ENCODE data around the gene GRM8. TPM values are rescaled to one million over a fixed set of nuclear protein-coding genes. Genes with fewer than 3 reads are reported as not detected.

The GRM8 gene
- total RNA-seq, 6 experiments from 2014 or later, result not detected

GRCh38 chr7:127018889-127019288 lies 233.9 kb downstream of the GRM8 start:
- H3K27me3 Mint-ChIP-seq (ENCODE audit: insufficient read depth), result no peaks in the 10 kb centered on the region
- H3K27ac Mint-ChIP-seq, result no peak overlapping the region
- no peaks in the 10 kb centered on the region for H3K36me3 Mint-ChIP-seq (ENCODE audit: low read depth)
- H3K4me1 Mint-ChIP-seq (ENCODE audit: low read depth), result no peaks in the 10 kb centered on the region
- no peak for DNase-seq
- no peak overlapping the region for H3K4me3 Mint-ChIP-seq
- TF ChIP-seq, protein P1, sequence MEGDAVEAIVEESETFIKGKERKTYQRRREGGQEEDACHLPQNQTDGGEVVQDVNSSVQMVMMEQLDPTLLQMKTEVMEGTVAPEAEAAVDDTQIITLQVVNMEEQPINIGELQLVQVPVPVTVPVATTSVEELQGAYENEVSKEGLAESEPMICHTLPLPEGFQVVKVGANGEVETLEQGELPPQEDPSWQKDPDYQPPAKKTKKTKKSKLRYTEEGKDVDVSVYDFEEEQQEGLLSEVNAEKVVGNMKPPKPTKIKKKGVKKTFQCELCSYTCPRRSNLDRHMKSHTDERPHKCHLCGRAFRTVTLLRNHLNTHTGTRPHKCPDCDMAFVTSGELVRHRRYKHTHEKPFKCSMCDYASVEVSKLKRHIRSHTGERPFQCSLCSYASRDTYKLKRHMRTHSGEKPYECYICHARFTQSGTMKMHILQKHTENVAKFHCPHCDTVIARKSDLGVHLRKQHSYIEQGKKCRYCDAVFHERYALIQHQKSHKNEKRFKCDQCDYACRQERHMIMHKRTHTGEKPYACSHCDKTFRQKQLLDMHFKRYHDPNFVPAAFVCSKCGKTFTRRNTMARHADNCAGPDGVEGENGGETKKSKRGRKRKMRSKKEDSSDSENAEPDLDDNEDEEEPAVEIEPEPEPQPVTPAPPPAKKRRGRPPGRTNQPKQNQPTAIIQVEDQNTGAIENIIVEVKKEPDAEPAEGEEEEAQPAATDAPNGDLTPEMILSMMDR (IDR thresholded peaks at IDR 0.05), result no peak
- H3K9me3 Mint-ChIP-seq, result peaks cover 34% of the 10 kb centered on the region

GRCh38 chr7:127017196-127017595 lies 235.5 kb downstream of the GRM8 start:
- DNase-seq, result no peak
- no peak overlapping the region for H3K4me3 Mint-ChIP-seq
- H3K4me1 Mint-ChIP-seq (ENCODE audit: low read depth), result no peaks in the 10 kb centered on the region
- H3K9me3 Mint-ChIP-seq, result peaks cover 34% of the 10 kb centered on the region
- no peaks in the 10 kb centered on the region for H3K27me3 Mint-ChIP-seq (ENCODE audit: insufficient read depth)
- TF ChIP-seq, protein P1 (IDR thresholded peaks at IDR 0.05), result no peak
- H3K27ac Mint-ChIP-seq, result no peak overlapping the region
- no peaks in the 10 kb centered on the region for H3K36me3 Mint-ChIP-seq (ENCODE audit: low read depth)

DNA sequence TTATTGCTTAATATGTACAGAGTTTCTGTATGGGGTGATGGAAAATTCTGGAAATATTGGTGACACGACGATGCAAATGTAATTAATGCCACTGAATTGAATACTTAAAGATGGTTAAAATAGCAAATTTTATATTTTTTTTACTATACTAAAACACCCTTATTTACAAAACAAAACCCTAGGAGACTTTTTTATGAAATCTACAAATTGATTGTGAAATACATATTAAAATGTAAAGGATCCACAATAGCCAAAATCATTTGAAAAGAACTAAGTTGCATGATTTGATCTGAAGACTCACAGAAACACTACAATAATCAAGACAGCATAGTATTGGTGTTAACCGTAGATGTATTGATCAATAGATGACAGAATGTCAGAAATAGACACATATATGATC lies 252.0 kb downstream of the GRM8 start:
- H3K27me3 Mint-ChIP-seq (ENCODE audit: insufficient read depth), result no peaks in the 10 kb centered on the region
- no peaks in the 10 kb centered on the region for H3K36me3 Mint-ChIP-seq (ENCODE audit: low read depth)
- no peak overlapping the region for H3K27ac Mint-ChIP-seq
- H3K9me3 Mint-ChIP-seq, result peaks cover 29% of the 10 kb centered on the region
- H3K4me1 Mint-ChIP-seq (ENCODE audit: low read depth), result no peaks in the 10 kb centered on the region
- no peak for DNase-seq
- no peak overlapping the region for H3K4me3 Mint-ChIP-seq
- TF ChIP-seq, protein P1 (IDR thresholded peaks at IDR 0.05), result no peak

GRCh38 chr7:126996659-126997058 lies 256.1 kb downstream of the GRM8 start:
- peaks cover 46% of the 10 kb centered on the region for H3K9me3 Mint-ChIP-seq
- H3K27me3 Mint-ChIP-seq (ENCODE audit: insufficient read depth), result no peaks in the 10 kb centered on the region
- no peak for DNase-seq
- TF ChIP-seq, protein P1 (IDR thresholded peaks at IDR 0.05), result no peak
- H3K36me3 Mint-ChIP-seq (ENCODE audit: low read depth), result no peaks in the 10 kb centered on the region
- H3K4me1 Mint-ChIP-seq (ENCODE audit: low read depth), result no peaks in the 10 kb centered on the region
- H3K4me3 Mint-ChIP-seq, result no peak overlapping the region
- no peak overlapping the region for H3K27ac Mint-ChIP-seq

- Mint-ChIP-seq H3K36me3 (ENCODE audit: low read depth) (no peaks in the 10 kb centered on the region), H3K27me3 (ENCODE audit: insufficient read depth) (no peaks in the 10 kb centered on the region), H3K9me3 (peaks cover 39% of the 10 kb centered on the region), H3K27ac (no peak overlapping the region), H3K4me1 (ENCODE audit: low read depth) (no peaks in the 10 kb centered on the region), H3K4me3 (no peak overlapping the region)
- TF ChIP-seq, protein P1 (IDR thresholded peaks at IDR 0.05), result no peak
- DNase-seq, result no peak
These were observed 259.0 kb downstream of the GRM8 start for GRCh38 chr7:126993626-126994213.

DNA sequence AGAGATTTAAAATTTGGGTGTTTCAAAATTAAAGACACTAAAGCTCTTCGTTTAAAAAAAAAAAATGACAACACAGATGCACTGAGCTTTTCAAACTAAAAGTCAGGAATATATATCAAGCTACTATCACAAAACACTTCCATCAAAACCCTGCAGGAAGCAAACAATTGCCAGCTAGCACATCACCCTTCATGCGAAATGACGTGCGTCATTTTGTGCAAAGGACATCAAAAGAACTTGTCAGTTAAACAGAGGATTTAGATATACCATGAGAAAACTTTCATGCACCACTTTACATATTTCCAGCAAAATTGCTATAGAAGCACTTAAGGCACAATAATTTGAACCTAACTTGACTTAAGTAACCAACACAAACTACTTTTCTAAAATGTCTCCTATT lies 264.7 kb downstream of the GRM8 start:
- Mint-ChIP-seq H3K36me3 (ENCODE audit: low read depth) (no peaks in the 10 kb centered on the region), H3K9me3 (peaks cover 17% of the 10 kb centered on the region), H3K4me1 (ENCODE audit: low read depth) (no peaks in the 10 kb centered on the region), H3K27ac (no peak overlapping the region), H3K27me3 (ENCODE audit: insufficient read depth) (no peaks in the 10 kb centered on the region), H3K4me3 (no peak overlapping the region)
- TF ChIP-seq, protein P1 (IDR thresholded peaks at IDR 0.05), result no peak
- no peak for DNase-seq
